Neural progenitor cell (in vitro differentiated cells): Measurements from ENCODE around the gene ZNF549. TPM values are rescaled to one million over a fixed set of nuclear protein-coding genes. Genes with fewer than 3 reads are reported as not detected.

Source experiments
- DNase-seq: peaks from one replicate; pipeline ENCODE4 v3.0.0-alpha.2; 2016; ENCODE audit warnings: low spot score
- H2AFZ ChIP-seq: fragments of 200-600 bp; sonication (generic); replicated peaks from 2 replicates; pipeline ENCODE4 v1.6.1; 2016; ENCODE audit warnings: antibody characterized with exemption
- H3F3A ChIP-seq: fragments of 200-600 bp; sonication (generic); 2 replicates; pipeline ENCODE4 v1.6.1; 2016; ENCODE audit warnings: antibody characterized with exemption, low read depth
- H3K27ac ChIP-seq: fragments of 200-600 bp; sonication (generic); 2 replicates; pipeline ENCODE4 v1.5.1; 2016; ENCODE audit warnings: mild to moderate bottlenecking
- H3K27me3 ChIP-seq: fragments of 200-600 bp; sonication (generic); 2 replicates; pipeline ENCODE4 v1.6.1; 2016; ENCODE audit warnings: mild to moderate bottlenecking, moderate library complexity
- H3K36me3 ChIP-seq: fragments of 200-600 bp; sonication (generic); 2 replicates; pipeline ENCODE4 v1.5.1; 2016
- H3K4me1 ChIP-seq: fragments of 200-600 bp; sonication (generic); 2 replicates; pipeline ENCODE4 v1.6.1; 2016; ENCODE audit warnings: mixed run types
- H3K4me2 ChIP-seq: fragments of 200-600 bp; sonication (generic); 2 replicates; pipeline ENCODE4 v1.6.1; 2016
- H3K4me3 ChIP-seq: fragments of 200-600 bp; sonication (generic); 2 replicates; pipeline ENCODE4 v1.5.1; 2016
- H3K79me2 ChIP-seq: fragments of 200-600 bp; sonication (generic); 2 replicates; pipeline ENCODE4 v1.6.1; 2016; ENCODE audit warnings: low read depth
- H3K9ac ChIP-seq: fragments of 200-600 bp; sonication (generic); 2 replicates; pipeline ENCODE4 v1.6.1; 2016
- H3K9me3 ChIP-seq: fragments of 200-600 bp; sonication (generic); 2 replicates; pipeline ENCODE4 v1.5.1; 2016; ENCODE audit warnings: low read depth
- H4K20me1 ChIP-seq: fragments of 200-600 bp; sonication (generic); 2 replicates; pipeline ENCODE4 v1.6.1; 2016; ENCODE audit warnings: low read depth
- H3K27ac Mint-ChIP-seq: 3 replicates; pipeline ENCODE4 v1.8.0; 2021; ENCODE audit warnings: mixed read lengths
- H3K27me3 Mint-ChIP-seq: 2 replicates; pipeline ENCODE4 v1.8.0; 2022; ENCODE audit warnings: low read depth, mild to moderate bottlenecking, inconsistent platforms, moderate library complexity, mixed read lengths; ENCODE audit not compliant: insufficient read depth
- H3K36me3 Mint-ChIP-seq: 3 replicates; pipeline ENCODE4 v1.8.0; 2021; ENCODE audit warnings: mixed read lengths
- H3K4me1 Mint-ChIP-seq: 3 replicates; pipeline ENCODE4 v1.8.0; 2021; ENCODE audit warnings: mixed read lengths
- H3K4me3 Mint-ChIP-seq: 3 replicates; pipeline ENCODE4 v1.8.0; 2021; ENCODE audit warnings: mild to moderate bottlenecking, moderate library complexity, mixed read lengths
- H3K9me3 Mint-ChIP-seq: 3 replicates; pipeline ENCODE4 v1.8.0; 2020; ENCODE audit warnings: mixed read lengths
- EZH2 ChIP-seq: fragments of 200-600 bp; sonication (generic); IDR thresholded peaks from 2 replicates; pipeline ENCODE4 v1.6.1; 2017; ENCODE audit warnings: antibody characterized with exemption, mild to moderate bottlenecking, moderate library complexity
- EZH2phosphoT487 ChIP-seq: fragments of 200-600 bp; sonication (generic); IDR thresholded peaks from 2 replicates; pipeline ENCODE4 v1.6.1; 2017; ENCODE audit warnings: antibody characterized with exemption
- total RNA-seq: library from RNA; depleted of rRNA; stranded (reverse); fragments of >200 nt; gene quantifications from 2 replicates; pipeline ENCODE4 v1.2.3, GENCODE V29; 2015; ENCODE audit warnings: low replicate concordance
- TF ChIP-seq, protein P1 (sequence below): fragments of 200-600 bp; sonication (generic); IDR thresholded peaks from 2 replicates; pipeline ENCODE4 v1.5.1; 2017; ENCODE audit warnings: antibody characterized with exemption, mild to moderate bottlenecking

Gene ZNF549
- total RNA-seq, 1 donor from 2014 or later: 15.6 TPM

DNA sequence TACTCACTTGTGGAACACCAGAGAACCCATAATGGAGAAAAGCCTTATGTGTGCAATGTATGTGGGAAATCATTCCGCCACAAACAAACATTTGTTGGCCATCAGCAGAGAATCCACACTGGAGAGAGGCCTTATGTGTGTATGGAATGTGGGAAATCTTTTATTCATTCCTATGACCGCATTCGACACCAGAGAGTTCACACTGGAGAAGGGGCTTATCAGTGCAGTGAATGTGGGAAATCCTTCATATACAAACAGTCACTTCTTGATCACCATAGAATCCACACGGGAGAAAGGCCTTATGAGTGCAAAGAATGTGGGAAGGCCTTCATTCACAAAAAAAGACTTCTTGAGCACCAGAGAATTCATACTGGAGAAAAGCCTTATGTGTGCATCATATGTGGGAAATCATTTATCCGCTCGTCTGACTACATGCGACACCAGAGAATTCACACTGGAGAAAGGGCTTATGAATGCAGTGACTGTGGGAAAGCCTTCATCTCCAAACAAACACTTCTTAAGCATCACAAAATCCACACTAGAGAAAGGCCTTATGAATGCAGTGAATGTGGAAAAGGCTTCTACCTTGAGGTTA is 10.9 kb downstream of the ZNF549 start:
- Histone ChIP-seq H3K9ac (no peak overlapping the region), H3K4me2 (no peak overlapping the region), H3K27me3 (no peaks in the 10 kb centered on the region), H3K27ac (no peak overlapping the region), H4K20me1 (no peaks in the 10 kb centered on the region), H3K4me1 (no peaks in the 10 kb centered on the region), H3K9me3 (peaks cover 27% of the 10 kb centered on the region), H3K79me2 (peaks cover 3% of the 10 kb centered on the region), H2AFZ (no peak overlapping the region), H3F3A (no peaks in the 10 kb centered on the region), H3K4me3 (no peak overlapping the region), H3K36me3 (peaks cover 64% of the 10 kb centered on the region)
- H3K27me3 Mint-ChIP-seq: peaks cover under 1% of the 10 kb centered on the region
- H3K36me3 Mint-ChIP-seq: peaks cover 91% of the 10 kb centered on the region
- no peaks in the 10 kb centered on the region for H3K4me1 Mint-ChIP-seq
- no peak overlapping the region for H3K27ac Mint-ChIP-seq
- TF ChIP-seq EZH2 (no peak), EZH2phosphoT487 (no peak)
- TF ChIP-seq, protein P1, sequence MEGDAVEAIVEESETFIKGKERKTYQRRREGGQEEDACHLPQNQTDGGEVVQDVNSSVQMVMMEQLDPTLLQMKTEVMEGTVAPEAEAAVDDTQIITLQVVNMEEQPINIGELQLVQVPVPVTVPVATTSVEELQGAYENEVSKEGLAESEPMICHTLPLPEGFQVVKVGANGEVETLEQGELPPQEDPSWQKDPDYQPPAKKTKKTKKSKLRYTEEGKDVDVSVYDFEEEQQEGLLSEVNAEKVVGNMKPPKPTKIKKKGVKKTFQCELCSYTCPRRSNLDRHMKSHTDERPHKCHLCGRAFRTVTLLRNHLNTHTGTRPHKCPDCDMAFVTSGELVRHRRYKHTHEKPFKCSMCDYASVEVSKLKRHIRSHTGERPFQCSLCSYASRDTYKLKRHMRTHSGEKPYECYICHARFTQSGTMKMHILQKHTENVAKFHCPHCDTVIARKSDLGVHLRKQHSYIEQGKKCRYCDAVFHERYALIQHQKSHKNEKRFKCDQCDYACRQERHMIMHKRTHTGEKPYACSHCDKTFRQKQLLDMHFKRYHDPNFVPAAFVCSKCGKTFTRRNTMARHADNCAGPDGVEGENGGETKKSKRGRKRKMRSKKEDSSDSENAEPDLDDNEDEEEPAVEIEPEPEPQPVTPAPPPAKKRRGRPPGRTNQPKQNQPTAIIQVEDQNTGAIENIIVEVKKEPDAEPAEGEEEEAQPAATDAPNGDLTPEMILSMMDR: no peak
- no peak overlapping the region for H3K4me3 Mint-ChIP-seq
- peaks cover 95% of the 10 kb centered on the region for H3K9me3 Mint-ChIP-seq
- no peak for DNase-seq

DNA sequence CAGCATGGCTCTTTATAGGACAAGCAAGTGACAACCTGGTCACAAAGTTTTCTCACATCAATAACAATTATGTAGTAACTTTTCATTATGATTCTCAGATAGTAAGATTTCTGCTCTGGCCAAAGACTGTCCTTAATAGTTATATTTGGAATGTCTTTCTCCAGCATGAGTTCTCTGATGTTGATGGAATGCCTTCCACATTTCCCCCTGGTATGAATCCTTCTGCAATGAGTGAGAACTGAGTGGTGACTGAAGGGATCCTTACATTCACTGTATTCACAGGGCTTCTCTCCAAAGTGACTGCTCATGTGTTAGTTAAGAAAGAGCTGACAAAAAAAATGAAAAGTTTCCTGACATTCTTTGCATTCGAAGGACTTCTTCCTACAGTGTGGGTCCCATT is 19.4 kb downstream of the ZNF549 start:
- Histone ChIP-seq H3K79me2 (no peaks in the 10 kb centered on the region), H4K20me1 (no peaks in the 10 kb centered on the region), H3K27me3 (no peaks in the 10 kb centered on the region), H3K4me1 (no peaks in the 10 kb centered on the region), H3K4me3 (no peak overlapping the region), H2AFZ (no peak overlapping the region), H3K9me3 (peaks cover 17% of the 10 kb centered on the region), H3K9ac (no peak overlapping the region), H3K36me3 (peaks cover 54% of the 10 kb centered on the region), H3K4me2 (no peak overlapping the region), H3K27ac (no peak overlapping the region), H3F3A (no peaks in the 10 kb centered on the region)
- H3K27me3 Mint-ChIP-seq: peaks cover 10% of the 10 kb centered on the region
- H3K4me3 Mint-ChIP-seq: no peak overlapping the region
- H3K4me1 Mint-ChIP-seq: no peaks in the 10 kb centered on the region
- DNase-seq: no peak
- H3K27ac Mint-ChIP-seq: no peak overlapping the region
- H3K9me3 Mint-ChIP-seq: peaks cover 88% of the 10 kb centered on the region
- H3K36me3 Mint-ChIP-seq: peaks cover 95% of the 10 kb centered on the region
- TF ChIP-seq EZH2phosphoT487: no peak
- TF ChIP-seq, protein P1: no peak

DNA sequence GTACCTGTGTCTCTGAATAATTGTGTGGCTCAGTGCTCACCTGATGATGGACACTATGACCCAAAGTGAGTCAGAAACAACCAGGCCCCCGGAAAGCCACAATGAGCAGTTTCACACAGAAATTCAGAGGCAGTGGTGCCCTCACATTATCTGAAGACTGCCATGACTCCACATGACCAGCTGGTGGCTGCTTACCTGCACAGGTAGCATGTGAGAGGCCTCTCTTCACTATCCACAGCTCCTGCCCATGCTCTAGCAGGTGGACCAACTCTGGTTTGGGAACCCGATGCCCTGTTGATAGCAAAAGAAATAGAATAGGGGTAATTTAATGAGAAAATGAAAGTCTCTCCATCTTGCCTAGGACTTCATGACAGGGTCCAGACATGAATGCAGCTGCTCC is 25.3 kb downstream of the ZNF549 start:
- no peak overlapping the region for H3K27ac ChIP-seq
- H3K27me3 Mint-ChIP-seq: no peaks in the 10 kb centered on the region
- H3K27me3 ChIP-seq: no peaks in the 10 kb centered on the region
- H3K4me3 ChIP-seq: no peak overlapping the region
- no peaks in the 10 kb centered on the region for H3F3A ChIP-seq
- no peak overlapping the region for H3K27ac Mint-ChIP-seq
- H3K79me2 ChIP-seq: no peaks in the 10 kb centered on the region
- peaks cover 8% of the 10 kb centered on the region for H3K9me3 ChIP-seq
- DNase-seq: no peak
- no peak overlapping the region for H3K4me3 Mint-ChIP-seq
- no peaks in the 10 kb centered on the region for H3K4me1 ChIP-seq
- H4K20me1 ChIP-seq: no peaks in the 10 kb centered on the region
- TF ChIP-seq EZH2phosphoT487 (no peak), EZH2 (no peak)
- TF ChIP-seq, protein P1: no peak
- peaks cover 97% of the 10 kb centered on the region for H3K36me3 Mint-ChIP-seq
- no peak overlapping the region for H3K9ac ChIP-seq
- no peak overlapping the region for H2AFZ ChIP-seq
- H3K4me2 ChIP-seq: no peak overlapping the region
- peaks cover 84% of the 10 kb centered on the region for H3K9me3 Mint-ChIP-seq
- H3K4me1 Mint-ChIP-seq: no peaks in the 10 kb centered on the region
- H3K36me3 ChIP-seq: peaks cover 14% of the 10 kb centered on the region
